ENCODE results near the gene TIAM2. TPM values are rescaled to one million over a fixed set of nuclear protein-coding genes. Genes with fewer than 3 reads are reported as not detected.
A peak's percentile ranks its signal among the peaks of the same experiment; 100 is the strongest.

TIAM2 gene
- total RNA-seq, 4 donors from 2014 or later, result 8.6 to 17.0 (median 14.8) TPM

GRCh38 chr6:155252581-155252980 lies 257.5 kb downstream of the TIAM2 start:
- no peaks in the 10 kb centered on the region for H3K27me3 ChIP-seq

GRCh38 chr6:155253337-155253736 lies 258.2 kb downstream of the TIAM2 start:
- peaks cover 4 to 19% (median 15%) of the 10 kb centered on the region in 4 donors for H3K4me1 ChIP-seq
- DNase-seq (ENCODE audit: extremely low spot score), result no peak
- H3K4me3 ChIP-seq, result no peak overlapping the region
- peak overlapping the region; percentile 32 to 53 (median 48) for H3K27ac ChIP-seq (replicated peaks in 1 of 4)
- no peaks in the 10 kb centered on the region for H3K9me3 ChIP-seq
- TF ChIP-seq POLR2AphosphoS5 (IDR thresholded peaks at IDR 0.05), result no peak
- TF ChIP-seq EP300 (IDR thresholded peaks at IDR 0.05), result no peak
- no peak for TF ChIP-seq CTCF (IDR thresholded peaks at IDR 0.05)
- no peaks in the 10 kb centered on the region for H3K27me3 ChIP-seq
- H3K36me3 ChIP-seq, result peaks cover 6 to 82% (median 16%) of the 10 kb centered on the region in 4 donors
- intact Hi-C loops (cut with DNase I), result loop anchor here (5.0 kb wide), 1 partner anchor 326 kb away; no protein-coding TSS in a partner anchor
- 53% methylated on average over 1 of the region's 1 CpG for WGBS

More at GRCh38 chr6:155252581-155252980, 257.5 kb downstream of the TIAM2 start:
- H3K36me3 ChIP-seq, result peaks cover 1 to 75% (median 16%) of the 10 kb centered on the region in 4 donors
- intact Hi-C loops (cut with DNase I), result loop anchor here (5.0 kb wide), 1 partner anchor 325 kb away; no protein-coding TSS in a partner anchor
- DNase-seq (ENCODE audit: extremely low spot score), result peak; percentile 86
- no peak for TF ChIP-seq POLR2AphosphoS5 (IDR thresholded peaks at IDR 0.05)
- no peak for TF ChIP-seq POLR2A (IDR thresholded peaks at IDR 0.05; ENCODE audit: low read depth)
- no peak for TF ChIP-seq CTCF (IDR thresholded peaks at IDR 0.05)
- TF ChIP-seq EP300 (IDR thresholded peaks at IDR 0.05), result no peak
- WGBS, result 94% methylated on average over 8 of the region's 8 CpGs
- peak overlapping the region; percentile 32 to 53 (median 48) for H3K27ac ChIP-seq (replicated peaks in 1 of 4)
- peaks cover 9 to 27% (median 22%) of the 10 kb centered on the region in 4 donors for H3K4me1 ChIP-seq
- no peak overlapping the region for H3K4me3 ChIP-seq
- no peaks in the 10 kb centered on the region for H3K9me3 ChIP-seq

GRCh38 chr6:155254139-155254538 lies 259.0 kb downstream of the TIAM2 start:
- WGBS, result 93% methylated on average over 10 of the region's 10 CpGs
- Histone ChIP-seq H3K9me3 (no peaks in the 10 kb centered on the region), H3K27me3 (no peaks in the 10 kb centered on the region), H3K4me1 (peaks cover 3 to 15% (median 11%) of the 10 kb centered on the region in 4 donors), H3K4me3 (no peak overlapping the region), H3K27ac (replicated peaks in 1 of 4) (peak overlapping the region in 2 of 4 donors; percentile 32 to 48), H3K36me3 (peaks cover 6 to 90% (median 20%) of the 10 kb centered on the region in 4 donors)
- intact Hi-C loops (cut with DNase I), result loop anchor here (5.0 kb wide), 1 partner anchor 327 kb away; no protein-coding TSS in a partner anchor
- no peak for TF ChIP-seq CTCF (IDR thresholded peaks at IDR 0.05)
- no peak for TF ChIP-seq POLR2AphosphoS5 (IDR thresholded peaks at IDR 0.05)
- TF ChIP-seq EP300 (IDR thresholded peaks at IDR 0.05), result no peak
- no peak for TF ChIP-seq POLR2A (IDR thresholded peaks at IDR 0.05; ENCODE audit: low read depth)
- DNase-seq (ENCODE audit: extremely low spot score), result no peak

- H3K36me3 ChIP-seq, result peaks cover 6 to 90% (median 29%) of the 10 kb centered on the region in 4 donors
Observed at GRCh38 chr6:155256122-155256795, 261.1 kb downstream of the TIAM2 start.

More at GRCh38 chr6:155256122-155256795, 261.1 kb downstream of the TIAM2 start:
- H3K27me3 ChIP-seq, result no peaks in the 10 kb centered on the region
- no peaks in the 10 kb centered on the region for H3K9me3 ChIP-seq
- WGBS, result 85% methylated on average over 13 of the region's 13 CpGs
- peak; percentile 77 for DNase-seq (ENCODE audit: extremely low spot score)
- intact Hi-C loops (cut with DNase I), result no loop called here
- no peak for TF ChIP-seq CTCF (IDR thresholded peaks at IDR 0.05)
- no peak for TF ChIP-seq POLR2AphosphoS5 (IDR thresholded peaks at IDR 0.05)
- TF ChIP-seq POLR2A (IDR thresholded peaks at IDR 0.05; ENCODE audit: low read depth), result no peak
- no peak for TF ChIP-seq EP300 (IDR thresholded peaks at IDR 0.05)
- no peak overlapping the region for H3K4me3 ChIP-seq
- H3K4me1 ChIP-seq, result peaks cover 3 to 15% (median 11%) of the 10 kb centered on the region in 4 donors
- H3K27ac ChIP-seq (replicated peaks in 1 of 4), result no peak overlapping the region

Data from esophagus muscularis mucosa (tissue), 4 donors.